ENCODE measurements around the gene SSTR3.
"Not testable (repeated sequence)": the region's sequence is repeated elsewhere in the genome, so short reads cannot be mapped to it uniquely, and the experiment has no call there.

Gene SSTR3

GRCh38 chr22:37233751-37234631 lies 21.7 kb upstream of the SSTR3 start:
- no peak for TF ChIP-seq EZH2 (IDR thresholded peaks at IDR 0.05; ENCODE audit: borderline replicate concordance, low read length)
- TF ChIP-seq CTCF (IDR thresholded peaks at IDR 0.05; ENCODE audit: low read length): no peak
- Histone ChIP-seq H3K9me3 (ENCODE audit: low read length) (no peaks in the 10 kb centered on the region), H3K79me2 (ENCODE audit: insufficient read depth, low read length) (no peaks in the 10 kb centered on the region), H2AFZ (ENCODE audit: low read length) (no peak overlapping the region), H3K4me3 (ENCODE audit: low read depth, low read length, poor library complexity, severe bottlenecking) (no peak overlapping the region), H3K9me2 (ENCODE audit: low read depth, low read length) (no peaks in the 10 kb centered on the region), H3F3A (ENCODE audit: insufficient read depth, low read length) (no peaks in the 10 kb centered on the region), H3K4me1 (ENCODE audit: insufficient read depth, low read length, severe bottlenecking) (peaks cover 87% of the 10 kb centered on the region), H4K20me1 (ENCODE audit: insufficient read depth, low read length) (no peaks in the 10 kb centered on the region), H3K27ac (ENCODE audit: low read depth, low read length, poor library complexity, severe bottlenecking) (peak overlapping the region; percentile 10), H3K9ac (ENCODE audit: low read length) (no peak overlapping the region), H3K4me2 (ENCODE audit: low read length) (no peak overlapping the region), H3K36me3 (ENCODE audit: insufficient read depth, low read length) (peaks cover 79% of the 10 kb centered on the region), H3K27me3 (ENCODE audit: insufficient read depth, low read length) (no peaks in the 10 kb centered on the region)

GRCh38 chr22:37233371-37233750 lies 21.1 kb upstream of the SSTR3 start:
- H3K4me2 ChIP-seq (ENCODE audit: low read length): not testable (repeated sequence)
- peak overlapping the region; percentile 88 for H3K27ac ChIP-seq (ENCODE audit: low read depth, low read length, poor library complexity, severe bottlenecking)
- peaks cover 79% of the 10 kb centered on the region for H3K36me3 ChIP-seq (ENCODE audit: insufficient read depth, low read length)

GRCh38 chr22:37232140-37232998 lies 20.1 kb upstream of the SSTR3 start:
- H3K4me2 ChIP-seq (ENCODE audit: low read length): peak overlapping the region; percentile 9; the same call in 1 of the 2 replicates

More at GRCh38 chr22:37233371-37233750, 21.1 kb upstream of the SSTR3 start:
- H3F3A ChIP-seq (ENCODE audit: insufficient read depth, low read length); H3K9me3 ChIP-seq (ENCODE audit: low read length); H3K9ac ChIP-seq (ENCODE audit: low read length); H3K4me3 ChIP-seq (ENCODE audit: low read depth, low read length, poor library complexity, severe bottlenecking); H3K79me2 ChIP-seq (ENCODE audit: insufficient read depth, low read length); H2AFZ ChIP-seq (ENCODE audit: low read length); H4K20me1 ChIP-seq (ENCODE audit: insufficient read depth, low read length); H3K27me3 ChIP-seq (ENCODE audit: insufficient read depth, low read length); H3K9me2 ChIP-seq (ENCODE audit: low read depth, low read length): not testable (repeated sequence)
- peaks cover 87% of the 10 kb centered on the region for H3K4me1 ChIP-seq (ENCODE audit: insufficient read depth, low read length, severe bottlenecking)

More at GRCh38 chr22:37232140-37232998, 20.1 kb upstream of the SSTR3 start:
- peaks cover 77% of the 10 kb centered on the region for H3K4me1 ChIP-seq (ENCODE audit: insufficient read depth, low read length, severe bottlenecking)
- H3K4me3 ChIP-seq (ENCODE audit: low read depth, low read length, poor library complexity, severe bottlenecking): no peak overlapping the region
- H3K79me2 ChIP-seq (ENCODE audit: insufficient read depth, low read length): no peaks in the 10 kb centered on the region
- H2AFZ ChIP-seq (ENCODE audit: low read length): no peak overlapping the region
- H3K9ac ChIP-seq (ENCODE audit: low read length): no peak overlapping the region; the same call in 1 of the 2 replicates
- H3K9me2 ChIP-seq (ENCODE audit: low read depth, low read length): no peaks in the 10 kb centered on the region
- TF ChIP-seq EZH2 (IDR thresholded peaks at IDR 0.05; ENCODE audit: borderline replicate concordance, low read length) (no peak), CTCF (IDR thresholded peaks at IDR 0.05; ENCODE audit: low read length) (no peak)
- H3F3A ChIP-seq (ENCODE audit: insufficient read depth, low read length): no peaks in the 10 kb centered on the region
- H3K27ac ChIP-seq (ENCODE audit: low read depth, low read length, poor library complexity, severe bottlenecking): peak overlapping the region; percentile 88
- no peaks in the 10 kb centered on the region for H3K9me3 ChIP-seq (ENCODE audit: low read length)
- H4K20me1 ChIP-seq (ENCODE audit: insufficient read depth, low read length): no peaks in the 10 kb centered on the region
- H3K27me3 ChIP-seq (ENCODE audit: insufficient read depth, low read length): no peaks in the 10 kb centered on the region
- peaks cover 79% of the 10 kb centered on the region for H3K36me3 ChIP-seq (ENCODE audit: insufficient read depth, low read length)
